WI38 (cell line): ENCODE measurements around the gene SMNDC1.

ENCODE experiments used
- H3K4me3 ChIP-seq: 2 replicates; pipeline ENCODE4 v1.5.1; 2011; ENCODE audit warnings: low read depth, mild to moderate bottlenecking, control low read depth, low read length
- CTCF ChIP-seq: IDR thresholded peaks from 2 replicates; pipeline ENCODE4 v1.5.1; 2012; ENCODE audit warnings: low read depth, mild to moderate bottlenecking, control low read depth, low read length

SMNDC1 gene

DNA sequence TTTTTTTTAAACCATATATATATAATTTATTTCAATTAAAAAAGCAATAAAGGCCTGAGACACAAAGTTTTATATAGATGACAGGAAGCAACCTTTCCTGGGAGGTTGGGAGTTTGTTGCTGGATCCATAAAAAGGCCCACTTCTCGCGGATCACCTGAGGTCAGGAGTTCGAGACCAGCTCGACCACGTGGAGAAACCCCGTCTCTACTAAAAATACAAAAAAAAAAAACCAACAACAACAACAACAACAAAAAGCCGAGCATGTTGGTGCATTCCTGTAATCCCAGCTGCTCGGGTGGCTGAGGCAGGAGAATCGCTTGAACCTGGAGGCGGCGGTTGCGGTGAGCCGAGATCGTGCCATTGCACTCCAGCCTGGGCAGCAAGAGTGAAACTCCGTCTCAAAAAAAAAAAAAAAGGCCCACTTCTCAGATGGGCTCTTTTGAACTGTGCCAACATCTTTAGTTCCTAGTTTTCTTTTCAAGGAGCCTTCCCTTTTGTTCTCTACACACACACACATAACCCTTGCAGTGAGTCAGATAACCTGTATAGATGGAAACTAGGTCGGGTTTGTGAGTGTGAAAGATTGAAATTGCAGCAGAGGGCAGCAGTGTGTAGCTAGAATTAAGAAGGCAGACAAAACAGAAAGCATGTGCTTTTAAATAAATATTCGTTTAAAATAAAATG lies 1.2 kb upstream of the SMNDC1 start:
- peak; percentile 49; the same call in 1 of the 2 replicates for TF ChIP-seq CTCF
- H3K4me3 ChIP-seq: no peak overlapping the region; the same call in none of the 2 replicates

- TF ChIP-seq CTCF: no peak
- peak overlapping the region; percentile 93 for H3K4me3 ChIP-seq
These were observed 333 bp downstream of the SMNDC1 start for GRCh38 chr10:110304394-110304779.

- no peak for TF ChIP-seq CTCF
- peak overlapping the region; percentile 93 for H3K4me3 ChIP-seq
These were observed 1.0 kb downstream of the SMNDC1 start for GRCh38 chr10:110303681-110304080.

GRCh38 chr10:110300486-110300986 lies 4.2 kb downstream of the SMNDC1 start:
- H3K4me3 ChIP-seq: no peak overlapping the region
- no peak for TF ChIP-seq CTCF

DNA sequence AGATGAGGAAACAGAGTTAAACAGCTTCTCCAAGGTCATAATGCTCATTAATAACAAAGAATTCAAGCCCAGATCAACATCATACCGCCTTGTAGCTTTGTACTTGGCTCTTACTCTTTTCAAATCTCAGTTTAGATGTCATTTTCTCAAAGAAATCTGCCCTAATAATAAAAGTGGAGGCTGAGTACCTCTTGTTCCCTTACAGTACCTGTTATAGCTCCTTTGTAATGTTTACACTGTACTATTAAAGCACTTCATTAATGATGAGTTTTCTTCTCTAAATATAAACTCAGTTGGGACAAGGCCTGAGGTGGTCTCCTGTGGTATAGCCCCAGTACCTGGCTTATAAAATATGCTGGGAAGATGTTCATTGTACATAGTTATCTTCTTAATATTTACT lies 7.8 kb downstream of the SMNDC1 start:
- TF ChIP-seq CTCF: no peak
- H3K4me3 ChIP-seq: no peak overlapping the region

- no peak overlapping the region for H3K4me3 ChIP-seq
- no peak for TF ChIP-seq CTCF
These were observed 17.9 kb downstream of the SMNDC1 start for GRCh38 chr10:110286841-110287240.

DNA sequence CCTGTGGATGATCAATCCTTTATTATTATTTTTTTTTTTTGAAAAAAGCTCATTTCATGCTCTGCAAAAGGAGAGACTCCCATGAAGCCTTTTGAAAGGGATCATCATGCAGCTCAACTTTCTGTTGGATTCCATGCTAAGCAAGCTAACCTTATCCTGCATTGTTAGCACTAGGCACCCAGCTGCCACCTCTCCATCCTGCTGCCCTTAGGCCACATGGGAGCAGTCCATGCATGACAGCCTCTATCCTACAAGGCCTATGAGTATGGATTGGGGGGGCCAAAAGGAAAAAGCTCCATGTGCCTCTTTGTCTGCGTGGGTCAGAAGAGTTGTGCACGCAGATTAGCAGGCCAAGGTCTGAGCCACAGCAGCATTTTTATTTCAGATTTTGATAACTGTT lies 19.2 kb downstream of the SMNDC1 start:
- H3K4me3 ChIP-seq: no peak overlapping the region
- no peak for TF ChIP-seq CTCF
